Caco-2 (cell line): ENCODE data around the gene CACNA1D. TPM values are rescaled to one million over a fixed set of nuclear protein-coding genes. Genes with fewer than 3 reads are reported as not detected.
"Not testable (repeated sequence)": the region's sequence is repeated elsewhere in the genome, so short reads cannot be mapped to it uniquely, and the experiment has no call there.

Source experiments
- BruUV-seq: library from RNA; stranded (reverse); fragments of 400-500 nt; replicated peaks from 2 replicates; lab custom pipeline; 2021; lab: Mats Ljungman, UMichigan
- CTCF ChIA-PET: fragments of 300-600 bp; sonication (Branson Sonifier 250); formaldehyde crosslinking; loops from one replicate; lab custom pipeline; 2022; ENCODE audit warnings: antibody characterized with exemption; lab: Charles Lee
- POLR2A ChIA-PET: fragments of 300-600 bp; sonication (Branson Sonifier 250); formaldehyde crosslinking; loops from one replicate; lab custom pipeline; 2022; ENCODE audit warnings: antibody characterized with exemption; lab: Charles Lee
- DNase-seq, 2 experiments: peaks; one replicate each; pipeline versions ENCODE4 v3.0.0 to v3.0.0-alpha.2; 2020 to 2022
- H3K27me3 ChIP-seq: replicated peaks from 2 replicates; pipeline ENCODE4 v1.6.0; 2011; ENCODE audit warnings: low read length; ENCODE audit not compliant: control insufficient read depth, insufficient read depth
- H3K36me3 ChIP-seq: 2 replicates; pipeline ENCODE4 v1.5.1; 2011; ENCODE audit warnings: low read length; ENCODE audit not compliant: control insufficient read depth, insufficient read depth
- H3K4me1 ChIP-seq: fragments of 250-450 bp; sonication (Bioruptor Pico); 2 replicates; pipeline ENCODE4 v1.5.1; 2020; ENCODE audit warnings: mild to moderate bottlenecking
- H3K4me3 ChIP-seq: 2 replicates; pipeline ENCODE4 v1.5.1; 2011; ENCODE audit warnings: low read depth, mild to moderate bottlenecking, control low read depth, low read length
- H3K9me3 ChIP-seq: fragments of 250-450 bp; sonication (Bioruptor Pico); 2 replicates; pipeline ENCODE4 v1.5.1; 2020; ENCODE audit warnings: mild to moderate bottlenecking, moderate library complexity
- H3K27ac Mint-ChIP-seq: one replicate; pipeline ENCODE4 v1.8.0; 2022; ENCODE audit warnings: mixed read lengths; ENCODE audit not compliant: unreplicated experiment
- H3K27me3 Mint-ChIP-seq: one replicate; pipeline ENCODE4 v1.8.0; 2022; ENCODE audit warnings: mixed read lengths; ENCODE audit not compliant: insufficient read depth, unreplicated experiment
- H3K36me3 Mint-ChIP-seq: one replicate; pipeline ENCODE4 v1.8.0; 2022; ENCODE audit warnings: mild to moderate bottlenecking, mixed read lengths; ENCODE audit not compliant: insufficient read depth, unreplicated experiment
- H3K4me1 Mint-ChIP-seq: one replicate; pipeline ENCODE4 v1.8.0; 2022; ENCODE audit warnings: low read depth, mixed read lengths; ENCODE audit not compliant: unreplicated experiment
- H3K4me3 Mint-ChIP-seq: one replicate; pipeline ENCODE4 v1.8.0; 2022; ENCODE audit warnings: mild to moderate bottlenecking, moderate library complexity, mixed read lengths; ENCODE audit not compliant: unreplicated experiment
- H3K9me3 Mint-ChIP-seq: one replicate; pipeline ENCODE4 v1.8.0; 2022; ENCODE audit warnings: mixed read lengths; ENCODE audit not compliant: unreplicated experiment
- CTCF ChIP-seq, 2 experiments: fragments of 200-600 bp in 1 of 2; IDR thresholded peaks; 1 replicate in 1 of 2; 2 replicates in 1 of 2; pipeline versions ENCODE4 v1.5.1 to v1.8.0; 2011 to 2022; ENCODE audit warnings: antibody characterized with exemption in 1 of 2, control low read depth in 1 of 2, inconsistent platforms in 1 of 2, low read depth in 1 of 2, low read length in 1 of 2, mild to moderate bottlenecking in 1 of 2, moderate library complexity in 1 of 2; ENCODE audit not compliant: insufficient read depth in 1 of 2, severe bottlenecking in 1 of 2, unreplicated experiment in 1 of 2
- intact Hi-C: fragments of 100-400 bp; cut with micrococcal nuclease; formaldehyde crosslinking; loops from one replicate; pipeline ENCODE4 v1.10.0; 2022; ENCODE audit not compliant: unreplicated experiment
- total RNA-seq: library from RNA; stranded (reverse); gene quantifications from 2 replicates; pipeline ENCODE4 v1.2.3, GENCODE V29; 2022

The CACNA1D gene
- total RNA-seq, 1 experiment from 2014 or later: 13.3 TPM

- no peak overlapping the region for H3K27ac Mint-ChIP-seq
- no peaks in the 10 kb centered on the region for H3K36me3 Mint-ChIP-seq
- intact Hi-C loops: no loop called here
- TF ChIP-seq CTCF (IDR thresholded peaks at IDR 0.05; ENCODE audit: insufficient read depth in 1 of 2, low read depth in 1 of 2, low read length in 1 of 2, severe bottlenecking in 1 of 2, unreplicated experiment in 1 of 2): no peak
- DNase-seq: no peak
- no peaks in the 10 kb centered on the region for H3K27me3 Mint-ChIP-seq
- no peak overlapping the region for H3K4me3 ChIP-seq
- H3K9me3 ChIP-seq: no peaks in the 10 kb centered on the region
- no peak overlapping the region for H3K4me3 Mint-ChIP-seq
- H3K36me3 ChIP-seq: peaks cover 2% of the 10 kb centered on the region; the same call in 1 of the 2 replicates
- POLR2A ChIA-PET: no interaction called here
- BruUV-seq: no TSS peak
- no peaks in the 10 kb centered on the region for H3K27me3 ChIP-seq
- H3K9me3 Mint-ChIP-seq: peaks cover 9% of the 10 kb centered on the region
- CTCF ChIA-PET: no interaction called here
- H3K4me1 Mint-ChIP-seq: no peaks in the 10 kb centered on the region
- H3K4me1 ChIP-seq: peaks cover 3% of the 10 kb centered on the region
Measured at GRCh38 chr3:53661480-53661879, 167.1 kb downstream of the CACNA1D start.

GRCh38 chr3:53664812-53665211, 170.4 kb downstream of the CACNA1D start:
- H3K4me1 Mint-ChIP-seq, H3K36me3 ChIP-seq, DNase-seq, H3K27me3 ChIP-seq, H3K36me3 Mint-ChIP-seq, H3K9me3 Mint-ChIP-seq, H3K27ac Mint-ChIP-seq, BruUV-seq, H3K9me3 ChIP-seq, intact Hi-C loops, CTCF ChIA-PET, H3K27me3 Mint-ChIP-seq, POLR2A ChIA-PET, H3K4me3 ChIP-seq, H3K4me3 Mint-ChIP-seq: not testable (repeated sequence)
- peaks cover 13% of the 10 kb centered on the region for H3K4me1 ChIP-seq

GRCh38 chr3:53665608-53666425, 171.4 kb downstream of the CACNA1D start:
- no peak for TF ChIP-seq CTCF (IDR thresholded peaks at IDR 0.05; ENCODE audit: insufficient read depth in 1 of 2, low read depth in 1 of 2, low read length in 1 of 2, severe bottlenecking in 1 of 2, unreplicated experiment in 1 of 2)
- no peaks in the 10 kb centered on the region for H3K27me3 ChIP-seq
- CTCF ChIA-PET: interaction anchor here (1.8 kb wide), 1 partner anchor 44 kb away, joined by 6 read pairs; no protein-coding TSS in a partner anchor
- no peak for DNase-seq
- no peak overlapping the region for H3K27ac Mint-ChIP-seq
- no TSS peak for BruUV-seq
- no peaks in the 10 kb centered on the region for H3K4me1 Mint-ChIP-seq
- peaks cover 13% of the 10 kb centered on the region for H3K4me1 ChIP-seq
- POLR2A ChIA-PET: no interaction called here
- no peaks in the 10 kb centered on the region for H3K36me3 Mint-ChIP-seq
- H3K27me3 Mint-ChIP-seq: no peaks in the 10 kb centered on the region
- no peak overlapping the region for H3K4me3 Mint-ChIP-seq
- peaks cover 9% of the 10 kb centered on the region for H3K9me3 Mint-ChIP-seq
- no peaks in the 10 kb centered on the region for H3K9me3 ChIP-seq
- intact Hi-C loops: no loop called here
- no peak overlapping the region for H3K4me3 ChIP-seq
- H3K36me3 ChIP-seq: peaks cover under 1% of the 10 kb centered on the region; the same call in 1 of the 2 replicates
